ENCODE measurements around the gene ADAMTS17. TPM values are rescaled to one million over a fixed set of nuclear protein-coding genes. Genes with fewer than 3 reads are reported as not detected.

ADAMTS17 gene
- total and polyA plus RNA-seq, 7 donors, result 4.4 to 93.0 (median 7.2) TPM

- no peaks in the 10 kb centered on the region for H3K27me3 ChIP-seq (ENCODE audit: insufficient read depth in 3 of 3, low read length in 2 of 3)
- H3K4me3 ChIP-seq, result no peak overlapping the region
- ATAC-seq (no peak), DNase-seq (no peak)
- intact Hi-C loops (cut with DNase I), result no loop called here
- 95 to 97% (median 97%) methylated on average over 15 of the region's 15 CpGs for WGBS, 3 donors
- peaks cover 0 to 46% of the 10 kb centered on the region in 2 donors for H3K36me3 ChIP-seq (ENCODE audit: insufficient read depth in 1 of 2, low read depth in 1 of 2)
- H3K9me3 ChIP-seq, result no peaks in the 10 kb centered on the region
- TF ChIP-seq CTCF (IDR thresholded peaks at IDR 0.05), result no peak
- no peak overlapping the region for H3K27ac ChIP-seq
- peaks cover 9% of the 10 kb centered on the region for H3K4me1 ChIP-seq
These were observed 232.9 kb downstream of the ADAMTS17 start for GRCh38 chr15:100108846-100109245.

GRCh38 chr15:100108346-100108745 is 233.4 kb downstream of the ADAMTS17 start:
- DNase-seq, result no peak
- 96 to 98% (median 96%) methylated on average over 8 of the region's 8 CpGs for WGBS, 3 donors
- peaks cover 0 to 46% of the 10 kb centered on the region in 2 donors for H3K36me3 ChIP-seq (ENCODE audit: insufficient read depth in 1 of 2, low read depth in 1 of 2)
- intact Hi-C loops (cut with DNase I), result no loop called here
- H3K9me3 ChIP-seq, result no peaks in the 10 kb centered on the region
- no peak overlapping the region for H3K4me3 ChIP-seq
- H3K4me1 ChIP-seq, result peaks cover 5% of the 10 kb centered on the region
- ATAC-seq, result no peak
- no peak overlapping the region for H3K27ac ChIP-seq
- no peak for TF ChIP-seq CTCF (IDR thresholded peaks at IDR 0.05)
- no peaks in the 10 kb centered on the region for H3K27me3 ChIP-seq (ENCODE audit: insufficient read depth in 3 of 3, low read length in 2 of 3)

- TF ChIP-seq CTCF (IDR thresholded peaks at IDR 0.05), result no peak
- no peaks in the 10 kb centered on the region for H3K27me3 ChIP-seq (ENCODE audit: insufficient read depth in 3 of 3, low read length in 2 of 3)
- no peak overlapping the region for H3K27ac ChIP-seq
- H3K4me1 ChIP-seq, result peaks cover 5% of the 10 kb centered on the region
- H3K36me3 ChIP-seq (ENCODE audit: insufficient read depth in 1 of 2, low read depth in 1 of 2), result peaks cover 0 to 47% of the 10 kb centered on the region in 2 donors
- ATAC-seq (no peak), DNase-seq (no peak)
- H3K9me3 ChIP-seq, result no peaks in the 10 kb centered on the region
- H3K4me3 ChIP-seq, result no peak overlapping the region
- 94 to 98% (median 96%) methylated on average over 11 of the region's 11 CpGs for WGBS, 3 donors
- intact Hi-C loops (cut with DNase I), result no loop called here
These were observed 234.1 kb downstream of the ADAMTS17 start for GRCh38 chr15:100107606-100108225.

- Histone ChIP-seq H3K27me3 (ENCODE audit: insufficient read depth in 3 of 3, low read length in 2 of 3) (no peaks in the 10 kb centered on the region), H3K9me3 (no peaks in the 10 kb centered on the region), H3K36me3 (ENCODE audit: insufficient read depth in 1 of 2, low read depth in 1 of 2) (peaks cover 0 to 43% of the 10 kb centered on the region in 2 donors), H3K4me1 (peaks cover 5% of the 10 kb centered on the region), H3K4me3 (no peak overlapping the region), H3K27ac (no peak overlapping the region)
- ATAC-seq (no peak), DNase-seq (no peak)
- WGBS, 3 donors, result 97% methylated on average over 8 of the region's 8 CpGs
- intact Hi-C loops (cut with DNase I), result no loop called here
- TF ChIP-seq CTCF (IDR thresholded peaks at IDR 0.05), result no peak
These were observed 234.6 kb downstream of the ADAMTS17 start for GRCh38 chr15:100107151-100107550.

- H3K4me3 ChIP-seq, result no peak overlapping the region
- 80 to 90% (median 82%) methylated on average over 8 of the region's 8 CpGs for WGBS, 3 donors
- H3K36me3 ChIP-seq (ENCODE audit: insufficient read depth in 1 of 2, low read depth in 1 of 2), result peaks cover 0 to 43% of the 10 kb centered on the region in 2 donors
- DNase-seq (no peak), ATAC-seq (no peak)
- no peaks in the 10 kb centered on the region for H3K9me3 ChIP-seq
- H3K27me3 ChIP-seq (ENCODE audit: insufficient read depth in 3 of 3, low read length in 2 of 3), result no peaks in the 10 kb centered on the region
- no peak for TF ChIP-seq CTCF (IDR thresholded peaks at IDR 0.05)
- H3K4me1 ChIP-seq, result peaks cover 5% of the 10 kb centered on the region
- intact Hi-C loops (cut with DNase I), result no loop called here
- no peak overlapping the region for H3K27ac ChIP-seq
These were observed 235.0 kb downstream of the ADAMTS17 start for GRCh38 chr15:100106732-100107131.

Data from psoas muscle (tissue), 8 donors.